NCI-H1436 treated with DMSO at 0.1 percent for 48 hours (cell line): Measurements from ENCODE around the gene SEC22B.
A peak's percentile ranks its signal among the peaks of the same experiment; 100 is the strongest.
"Not testable (repeated sequence)": the region's sequence is repeated elsewhere in the genome, so short reads cannot be mapped to it uniquely, and the experiment has no call there.

Experiments used
- DNase-seq: peaks from one replicate; lab custom pipeline; 2025; lab: John Stamatoyannopoulos, UW

The SEC22B gene

DNA sequence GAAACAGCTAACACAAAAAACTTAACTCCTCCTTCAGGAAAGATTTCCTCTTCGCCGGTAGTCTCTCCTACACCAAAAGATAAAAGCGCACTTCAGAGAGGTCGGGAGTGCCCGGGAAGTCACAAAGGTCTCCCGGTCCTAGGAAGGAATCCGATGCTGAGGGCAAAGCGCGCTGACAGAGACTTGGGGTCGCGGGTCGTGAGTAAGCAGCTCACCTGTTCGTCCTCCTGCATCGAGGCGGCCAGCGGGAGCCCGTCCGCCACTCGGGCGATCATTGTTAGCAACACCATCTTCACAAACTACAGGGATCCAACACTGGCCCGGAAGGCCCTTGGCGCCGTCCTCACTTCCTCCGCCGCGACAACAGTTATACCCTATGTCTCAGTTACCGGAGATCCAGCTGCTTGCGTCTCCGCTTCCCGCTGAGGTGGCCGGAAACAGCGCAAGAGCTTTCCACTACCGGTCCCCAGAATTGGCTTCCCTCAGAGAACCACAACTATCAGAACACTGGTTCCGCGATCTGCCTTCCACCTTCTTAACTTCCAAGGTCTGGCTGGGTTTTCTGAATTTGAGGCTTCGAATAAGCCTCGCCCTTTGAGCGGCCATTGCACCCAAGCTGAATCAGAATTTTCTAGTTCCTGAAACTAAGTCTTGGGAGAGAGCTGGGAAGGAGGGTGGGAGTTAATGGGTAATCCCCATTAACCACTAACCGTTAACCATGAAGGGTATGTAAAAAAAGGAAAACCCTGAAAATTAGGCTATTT is at the start of gene SEC22B:
Gene SEC22B, minus strand, starts transcription at position 429 of the 764 bp plus-strand sequence. Its CDS starts 139 bp downstream, at position 290.
- peak; percentile 68 for DNase-seq

DNA sequence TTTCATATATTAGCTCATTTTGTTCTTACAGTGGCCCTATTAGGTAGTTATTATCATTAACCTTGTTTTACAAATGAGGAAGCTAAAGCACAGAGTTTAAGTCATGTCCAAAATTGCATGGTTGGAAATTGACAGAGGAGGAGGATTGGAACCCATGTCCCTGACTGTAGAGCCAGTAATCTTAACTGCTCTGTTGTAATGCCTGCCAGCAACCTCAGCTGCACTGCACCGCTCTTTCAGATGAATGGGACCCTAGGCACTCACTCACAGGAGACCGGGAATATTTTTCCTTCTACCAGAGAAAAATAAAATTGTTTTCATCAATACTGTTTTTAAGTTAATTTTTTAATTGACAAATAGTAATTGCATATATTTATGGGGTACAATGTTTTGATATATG is 41.6 kb upstream of the SEC22B start:
- not testable (repeated sequence) for DNase-seq

DNA sequence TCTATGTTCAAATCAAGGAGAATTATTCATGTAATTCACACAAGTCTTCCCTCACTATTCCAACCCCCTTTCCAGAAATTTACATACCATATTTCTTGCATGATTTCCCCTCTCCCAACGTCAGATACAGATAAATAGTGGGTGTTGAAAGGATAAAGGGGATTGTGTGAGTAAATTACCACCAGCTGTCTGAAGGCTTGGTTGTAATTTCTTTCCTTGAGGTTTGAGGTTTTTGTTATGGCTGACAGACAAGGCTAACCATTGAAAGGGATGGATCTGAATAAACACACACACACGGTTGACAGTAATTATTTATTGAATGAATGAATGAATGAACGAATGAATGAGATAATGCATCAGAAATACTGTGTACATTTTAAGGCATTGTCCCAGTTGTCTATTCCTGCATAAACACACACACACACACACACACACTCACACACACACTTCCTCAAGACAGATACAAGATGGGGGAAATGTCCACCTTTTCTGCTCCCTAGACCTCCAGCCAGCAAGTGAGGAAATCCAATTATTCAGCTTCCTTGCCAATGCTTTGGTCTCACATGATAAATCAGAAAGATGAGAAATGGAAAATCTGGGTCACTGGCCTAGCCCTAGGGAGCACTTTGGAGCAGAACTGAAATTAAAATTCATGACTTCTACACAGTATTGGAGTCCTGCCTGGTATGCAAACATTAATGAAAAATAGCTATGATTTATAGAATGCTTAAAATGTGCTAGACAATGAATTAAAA is 41.0 kb upstream of the SEC22B start:
- not testable (repeated sequence) for DNase-seq

DNA sequence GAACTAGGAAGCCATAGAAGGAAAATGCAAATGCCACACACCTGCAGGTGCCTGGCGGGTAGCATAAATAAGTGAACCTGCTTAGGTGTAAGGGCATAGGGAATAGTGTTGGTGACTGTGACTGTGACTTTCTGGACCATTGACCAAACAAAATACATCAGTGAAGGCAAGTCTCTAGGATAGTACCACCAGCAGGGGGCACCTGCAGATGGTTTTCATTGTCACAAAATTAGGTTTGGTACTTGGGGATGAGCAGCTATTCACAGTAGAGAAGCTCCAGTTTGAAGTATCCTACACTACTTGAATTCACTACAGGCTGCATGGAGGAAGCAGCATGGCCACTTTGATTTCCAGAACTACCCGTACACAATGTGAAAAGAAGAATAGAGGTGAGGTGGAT is 37.3 kb upstream of the SEC22B start:
- DNase-seq = not testable (repeated sequence)

DNA sequence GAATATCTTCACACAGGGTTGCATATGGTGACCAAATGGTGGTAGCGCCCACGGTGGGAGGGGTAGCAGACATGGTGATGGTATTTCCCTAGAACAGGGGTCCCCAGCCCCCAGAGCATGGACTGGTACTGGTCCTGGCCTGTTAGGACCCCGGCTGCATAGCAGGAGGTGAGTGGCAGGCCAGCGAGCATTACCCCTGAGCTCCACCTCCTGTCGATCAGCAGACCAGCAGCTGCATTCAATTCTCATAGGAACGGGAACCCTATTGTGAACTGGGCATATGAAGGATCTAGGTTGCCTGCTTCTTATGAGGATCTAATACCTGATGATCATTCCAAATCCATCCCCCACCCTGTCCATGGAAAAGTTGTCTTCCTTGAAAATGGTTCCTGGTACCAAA is 34.4 kb upstream of the SEC22B start:
- DNase-seq = not testable (repeated sequence)

DNA sequence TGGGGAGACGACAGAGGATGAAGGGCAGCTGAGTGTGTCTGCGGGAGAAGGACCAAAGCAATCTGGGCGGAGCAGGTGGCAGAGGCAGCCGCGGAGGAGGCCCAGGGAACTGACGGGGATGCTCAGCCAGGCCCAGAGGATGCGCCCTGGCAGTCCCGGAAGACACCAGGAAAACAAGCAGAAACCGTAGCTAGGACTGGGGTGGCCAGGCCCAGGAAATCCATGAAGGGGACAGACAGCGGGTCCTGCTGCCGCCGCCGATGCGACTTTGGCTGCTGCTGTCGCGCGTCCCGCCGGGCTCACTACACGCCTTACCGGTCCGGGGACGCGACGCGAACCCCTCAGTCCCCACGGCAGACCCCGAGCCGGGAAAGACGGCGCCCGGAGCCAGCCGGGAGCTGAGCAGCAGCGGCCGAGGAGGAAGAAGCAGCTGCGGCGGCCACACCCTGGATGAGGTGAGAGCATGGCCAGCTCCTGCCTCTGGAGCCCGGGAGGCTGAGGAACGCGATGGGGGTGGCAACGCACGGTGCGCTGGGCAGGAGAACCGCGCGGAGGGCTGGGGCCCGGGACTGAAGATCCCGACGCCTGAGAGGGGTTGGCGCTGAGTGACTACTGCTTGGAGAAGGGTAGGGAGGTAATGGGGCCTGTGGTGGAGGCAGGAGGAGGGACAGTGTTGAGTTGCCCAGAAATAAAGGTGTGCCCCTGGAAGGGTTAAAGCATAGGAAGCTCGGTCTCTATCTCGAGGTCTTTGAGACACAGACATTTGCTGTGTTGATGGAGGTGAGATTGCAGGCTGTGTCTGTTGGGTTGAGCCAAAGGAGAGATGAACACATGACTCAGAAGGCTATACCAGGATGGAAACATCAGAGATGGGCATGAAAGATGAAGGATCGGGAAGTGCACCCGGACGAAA is 20.8 kb upstream of the SEC22B start:
- DNase-seq = not testable (repeated sequence)

DNA sequence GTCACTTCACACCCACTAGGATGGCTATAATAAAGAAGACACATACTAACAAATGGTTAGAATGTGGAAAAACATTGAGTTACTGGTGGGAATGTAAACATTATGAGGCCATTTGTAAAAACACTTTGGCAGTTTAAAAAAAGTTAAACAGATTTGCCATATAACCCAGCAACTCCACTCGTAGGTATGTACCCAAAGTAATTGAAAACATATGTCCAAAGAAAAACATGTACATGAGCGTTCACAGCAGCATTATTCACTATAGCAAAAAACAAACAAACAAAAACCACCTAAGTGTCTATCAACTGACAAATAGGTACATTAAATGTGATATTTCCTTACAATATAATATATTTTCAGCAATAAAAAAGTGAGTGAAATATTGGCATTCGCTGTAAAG is 12.3 kb upstream of the SEC22B start:
- not testable (repeated sequence) for DNase-seq

DNA sequence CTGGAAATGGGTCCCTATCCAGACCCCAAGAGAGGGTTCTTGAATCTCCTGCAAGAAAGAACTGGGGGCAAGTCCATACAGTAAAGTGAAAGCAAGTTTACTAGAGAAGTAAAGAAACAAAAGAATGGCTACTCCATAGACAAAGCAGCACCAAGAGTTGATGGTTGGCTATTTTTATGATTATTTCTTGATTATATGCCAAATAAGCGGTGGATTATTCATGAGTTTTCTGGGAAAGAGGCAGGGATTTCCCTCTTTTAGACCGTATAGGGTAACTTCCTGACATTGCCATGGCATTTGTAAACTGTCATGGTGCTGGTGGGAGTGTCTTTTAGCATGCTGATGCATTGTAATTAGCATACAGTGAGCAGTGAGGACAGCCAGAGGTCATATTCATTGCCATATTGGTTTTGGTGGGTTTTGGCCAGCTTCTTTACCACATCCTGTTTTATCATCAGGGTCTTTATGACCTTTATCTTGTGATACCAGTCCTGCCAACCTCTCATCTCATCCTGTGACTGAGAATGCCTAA is 5.9 kb upstream of the SEC22B start:
- not testable (repeated sequence) for DNase-seq

DNA sequence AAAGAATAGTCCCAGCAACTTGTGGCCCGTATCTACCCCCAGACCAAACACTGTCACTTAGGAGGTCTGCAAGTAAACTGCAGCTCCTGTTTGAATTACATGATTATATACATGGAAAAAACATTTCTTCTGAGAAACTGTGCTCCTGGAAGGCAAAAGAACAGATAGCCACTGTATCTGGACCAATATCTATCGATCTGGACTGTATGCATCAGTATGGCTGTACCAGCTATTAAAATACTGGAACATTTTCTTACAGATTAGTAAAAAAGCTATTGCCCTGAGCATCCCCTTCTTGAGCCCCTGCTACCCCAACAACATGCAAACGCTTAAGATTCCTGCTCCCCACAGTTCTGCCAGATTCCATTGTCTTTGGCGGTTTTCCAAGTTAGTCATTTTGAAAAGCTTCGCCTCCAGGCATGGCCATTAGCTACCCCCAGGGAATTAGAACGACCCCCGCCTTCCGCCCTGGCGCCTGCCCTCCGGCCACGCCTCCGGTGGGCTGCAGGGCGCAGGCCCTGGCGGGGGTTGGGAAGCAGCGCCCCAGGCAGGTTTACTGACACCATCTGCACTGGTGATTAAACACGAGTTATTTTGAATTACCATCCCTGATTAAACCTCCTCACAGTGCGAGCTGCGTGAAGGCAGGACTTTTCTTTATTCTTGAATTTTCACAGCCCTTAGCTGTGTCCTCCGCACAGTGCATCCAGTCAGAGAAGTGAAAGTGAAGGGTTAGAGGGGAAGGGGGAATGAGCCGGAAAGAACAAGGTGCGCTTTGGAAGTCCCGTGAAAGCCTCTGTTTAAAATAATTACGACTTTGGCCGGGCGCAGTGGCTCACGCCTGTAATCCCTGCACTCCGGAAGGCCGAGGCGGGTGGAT is 3.7 kb upstream of the SEC22B start:
- not testable (repeated sequence) for DNase-seq

DNA sequence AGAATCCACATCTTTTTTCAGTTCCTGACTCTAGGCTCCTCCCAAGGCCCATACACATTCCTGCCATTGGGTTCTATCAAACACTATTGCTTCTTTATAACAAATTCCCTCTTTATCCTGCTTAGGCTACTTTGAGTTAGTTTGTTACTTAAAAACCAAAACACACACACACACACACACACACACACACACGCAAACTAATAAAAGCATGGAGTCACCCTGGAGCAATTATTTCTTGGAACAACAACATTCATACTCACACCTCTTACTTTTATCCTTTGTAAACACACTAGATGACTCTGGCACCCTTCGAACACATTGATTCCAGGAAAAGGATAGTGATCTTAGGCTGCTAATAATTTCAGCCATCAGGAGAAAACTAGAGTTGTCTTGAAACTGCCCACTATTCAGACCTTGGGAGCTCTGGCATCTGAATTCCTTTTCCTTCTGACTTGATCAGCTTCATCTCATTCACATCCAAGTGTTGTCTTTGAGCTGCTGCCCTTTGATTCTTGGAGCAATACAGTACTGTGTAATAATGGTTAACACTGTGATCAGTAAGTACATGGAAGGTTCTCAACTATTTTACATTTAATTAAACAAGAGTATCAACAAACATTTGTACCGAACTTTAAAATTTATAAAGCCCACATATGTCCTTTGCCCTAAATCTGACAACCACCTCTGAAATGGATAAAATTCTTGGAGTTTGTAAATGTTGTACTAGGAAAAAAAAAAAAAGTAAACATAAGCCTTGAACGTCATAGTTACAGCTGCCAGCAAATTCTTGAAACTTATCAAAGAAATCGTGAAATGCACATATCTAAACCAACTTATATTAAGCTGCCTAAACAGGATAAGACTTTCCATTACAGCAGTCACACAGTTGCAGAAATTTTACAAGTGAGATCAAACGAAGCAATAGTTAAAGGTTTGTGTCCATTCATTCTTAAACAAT is 2.8 kb upstream of the SEC22B start:
- no peak for DNase-seq

DNA sequence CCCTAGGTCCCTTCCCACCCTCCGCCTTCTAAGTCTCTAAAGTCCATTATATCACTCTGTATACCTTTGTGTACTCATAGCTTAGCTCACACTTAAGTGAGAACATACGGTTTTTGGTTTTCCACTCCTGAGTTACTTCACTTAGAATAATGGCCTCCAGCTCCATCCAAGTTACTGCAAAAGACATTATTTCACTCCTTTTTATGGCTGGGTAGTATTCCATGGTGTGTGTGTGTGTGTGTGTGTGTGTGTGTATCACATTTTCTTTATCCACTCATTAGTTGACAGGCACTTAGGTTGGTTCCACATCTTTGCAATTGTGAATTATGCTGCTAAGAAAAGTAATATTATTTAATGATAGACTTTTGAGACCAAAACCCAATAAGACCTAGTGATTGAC is 1.7 kb upstream of the SEC22B start:
- DNase-seq = not testable (repeated sequence)

DNA sequence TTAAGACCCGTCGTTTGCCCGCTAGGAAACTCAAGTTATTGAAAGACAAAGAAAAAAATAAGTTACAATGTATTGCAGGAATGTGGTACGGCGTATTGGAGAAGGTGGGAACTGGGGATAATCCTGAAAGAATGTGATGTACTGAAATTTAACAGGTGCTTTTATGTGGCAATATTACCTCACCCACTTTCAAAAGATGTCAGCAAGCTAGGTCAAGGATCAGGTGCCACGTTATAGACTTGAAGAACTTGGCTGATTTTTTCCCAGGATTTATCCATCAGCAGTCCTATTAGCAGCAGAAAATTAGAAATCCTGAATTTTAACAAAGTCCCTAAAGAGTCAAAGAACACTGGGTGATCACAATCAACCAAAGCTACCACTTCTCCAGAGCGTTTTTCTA is 632 bp downstream of the SEC22B start:
- not testable (repeated sequence) for DNase-seq

DNA sequence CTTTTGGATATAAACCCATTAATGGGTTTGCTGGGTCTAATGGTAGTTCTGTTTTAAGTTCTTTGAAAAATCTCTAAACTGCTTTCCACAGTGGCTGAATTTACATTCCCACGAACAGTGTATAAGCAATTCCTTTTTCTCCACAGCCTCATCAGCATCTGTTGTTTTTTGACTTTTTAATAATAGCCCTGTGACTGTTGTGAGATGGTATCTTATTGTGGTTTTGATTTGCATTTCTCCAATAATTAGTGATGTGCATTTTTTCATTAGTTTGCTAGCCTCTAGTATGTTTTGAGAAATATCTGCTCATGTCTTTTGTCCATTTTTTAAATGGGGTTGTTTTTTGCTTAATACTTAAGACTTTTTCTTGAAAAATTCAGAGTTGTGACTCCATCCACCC is 11.6 kb downstream of the SEC22B start:
- not testable (repeated sequence) for DNase-seq

DNA sequence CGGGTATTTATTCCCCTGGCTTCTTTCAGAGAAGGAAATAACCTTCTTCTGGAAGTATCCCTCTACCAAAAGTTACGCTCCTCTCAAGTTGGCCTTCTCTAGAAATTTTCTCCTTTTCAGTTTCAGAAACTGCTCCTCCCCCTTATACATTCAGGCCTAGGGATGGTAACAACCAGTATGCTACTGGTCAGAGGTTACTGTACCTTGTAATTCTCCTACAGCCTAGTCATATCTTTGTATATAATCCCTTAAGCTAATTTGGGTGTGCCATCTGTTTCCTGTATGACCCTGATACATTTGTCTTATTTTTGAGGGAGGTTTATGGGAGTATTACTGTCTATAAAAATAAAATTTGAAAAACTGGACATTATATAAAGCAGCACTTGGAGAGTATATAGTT is 14.3 kb downstream of the SEC22B start:
- not testable (repeated sequence) for DNase-seq

DNA sequence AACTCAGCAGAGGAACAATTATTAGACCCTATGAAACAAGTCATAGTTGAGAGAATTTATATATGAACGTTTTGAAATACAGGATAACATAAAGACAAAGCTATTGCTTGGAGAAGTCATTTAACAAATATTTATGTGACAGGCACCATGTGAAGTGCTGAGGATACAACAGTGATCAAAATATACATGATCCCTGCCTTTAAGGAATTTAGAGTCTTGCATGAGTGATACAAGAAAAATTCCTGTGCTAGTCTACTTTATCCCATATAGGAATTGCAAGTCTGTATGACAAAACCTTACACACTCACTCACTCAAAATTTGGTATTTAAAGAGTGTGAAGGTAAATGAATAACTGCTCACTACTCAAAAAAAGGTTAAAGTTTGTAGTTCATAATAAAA is 17.8 kb downstream of the SEC22B start:
- not testable (repeated sequence) for DNase-seq

DNA sequence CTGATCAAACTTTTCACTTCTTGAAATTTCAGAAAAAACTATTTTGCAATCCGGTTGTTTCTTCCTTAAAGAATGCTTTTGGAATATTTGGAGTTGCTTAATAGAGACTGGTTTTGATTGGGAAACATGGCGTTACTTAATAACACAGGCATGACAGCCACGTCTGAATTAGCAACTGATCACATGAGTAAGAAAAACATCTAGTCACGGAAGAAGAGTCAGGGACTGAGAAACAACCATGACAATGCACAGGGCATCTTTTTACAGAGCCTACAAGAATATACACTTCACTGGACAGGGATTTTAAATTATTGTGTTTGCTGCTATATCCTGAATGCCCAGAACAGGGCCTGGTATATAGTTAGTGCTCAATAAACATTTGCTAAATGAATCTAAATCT is 18.2 kb downstream of the SEC22B start:
- DNase-seq = not testable (repeated sequence)

DNA sequence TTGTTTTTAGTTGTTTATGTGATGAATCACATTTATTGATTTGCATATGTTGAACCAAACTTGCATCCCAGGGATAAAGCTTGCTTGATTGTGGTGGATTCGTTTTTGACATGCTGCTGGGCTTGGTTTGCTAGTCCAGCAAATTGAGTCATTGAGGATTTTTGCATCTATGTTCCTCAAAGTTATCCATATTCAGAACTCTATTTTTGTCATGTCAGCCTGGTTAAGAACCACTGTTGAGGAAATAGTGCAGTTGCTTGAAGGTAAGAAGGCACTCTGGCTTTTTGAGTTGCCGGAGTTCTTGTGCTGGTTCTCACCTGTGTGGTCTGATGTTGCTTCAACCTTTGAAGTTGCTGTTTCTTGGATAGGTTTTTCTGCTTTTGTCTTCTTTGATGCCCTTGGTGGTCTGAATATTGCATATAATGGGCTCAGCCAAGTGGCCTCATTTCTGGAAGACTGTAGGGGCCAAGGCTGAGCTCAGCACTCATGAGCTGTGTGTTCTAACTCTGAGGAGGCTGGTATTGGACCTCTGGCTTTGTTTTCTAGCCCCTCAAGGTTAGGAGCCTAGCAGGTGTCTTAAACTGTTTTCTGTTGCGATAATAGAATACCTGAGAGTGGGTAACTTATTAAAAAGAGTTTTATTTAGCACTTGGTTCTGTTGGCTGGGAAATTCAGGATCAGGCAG is 26.0 kb downstream of the SEC22B start:
- DNase-seq = not testable (repeated sequence)

DNA sequence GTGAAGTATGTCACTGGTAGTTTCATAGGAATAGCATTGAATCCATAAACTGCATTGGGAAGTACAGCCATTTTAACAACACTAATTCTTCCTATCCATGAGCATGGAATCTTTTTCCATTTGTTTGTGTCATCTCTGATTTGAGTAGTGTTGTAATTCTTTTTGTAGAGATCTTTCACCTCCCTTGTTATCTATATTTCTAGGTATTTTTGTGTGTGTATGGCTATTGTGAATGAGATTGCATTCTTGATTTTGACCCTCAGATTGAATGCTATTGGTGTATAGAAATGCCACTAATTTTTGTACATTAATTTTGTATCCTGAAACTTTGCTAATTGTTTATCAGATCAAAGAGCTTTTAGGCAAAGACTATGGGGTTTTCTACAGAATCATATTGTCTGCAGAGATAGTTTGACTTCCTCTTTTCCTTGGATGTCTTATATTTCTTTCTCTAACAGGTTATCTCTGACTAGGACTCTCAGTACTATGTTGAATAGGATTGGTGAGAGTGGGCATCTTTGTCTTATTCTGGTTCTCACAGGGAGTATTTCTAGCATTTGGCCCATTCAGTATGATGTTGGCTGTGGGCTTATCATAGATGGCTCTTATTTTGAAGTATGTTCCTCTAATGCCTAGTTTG is 26.8 kb downstream of the SEC22B start:
- DNase-seq = not testable (repeated sequence)

DNA sequence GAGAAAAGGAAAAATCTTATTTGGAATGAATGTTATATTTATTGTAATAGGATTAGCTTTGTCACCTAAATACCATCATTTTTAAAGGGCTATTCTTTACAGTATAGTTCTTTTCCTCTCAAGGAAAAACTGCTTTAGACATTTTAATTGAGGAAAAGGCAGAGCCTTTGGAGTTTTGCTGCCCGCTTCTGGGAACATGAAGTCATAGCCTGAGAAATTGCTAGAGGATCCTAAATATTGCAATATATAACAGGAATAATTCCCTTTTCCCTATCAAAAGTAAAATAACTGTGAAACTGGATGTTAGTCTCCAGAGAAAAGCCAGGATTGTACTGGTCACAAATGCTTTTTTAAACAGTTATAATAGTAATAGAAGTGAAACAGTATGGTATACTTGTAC is 30.5 kb downstream of the SEC22B start:
- not testable (repeated sequence) for DNase-seq
